Endothelial cell of umbilical vein (primary cell): ENCODE results near the gene DNAJC17. TPM values are rescaled to one million over a fixed set of nuclear protein-coding genes. Genes with fewer than 3 reads are reported as not detected.

Experiments
- BruUV-seq: library from RNA; stranded (reverse); fragments of 400-500 nt; replicated peaks from 2 replicates; lab custom pipeline; 2021; lab: Mats Ljungman, UMichigan
- CTCF ChIA-PET: fragments of 300-600, 350-600 bp; sonication (Branson Sonifier 250); formaldehyde crosslinking; loops from one replicate; lab custom pipeline; 2021; ENCODE audit warnings: antibody characterized with exemption, inconsistent platforms; lab: Charles Lee
- POLR2A ChIA-PET: fragments of 300-600, 350-600 bp; sonication (Branson Sonifier 250); formaldehyde crosslinking; loops from one replicate; lab custom pipeline; 2021; ENCODE audit warnings: antibody characterized with exemption, inconsistent platforms; lab: Charles Lee
- DNase-seq: peaks from one replicate; pipeline ENCODE4 v3.0.0-alpha.2; 2011; ENCODE audit warnings: low read depth, low spot score
- FAIRE-seq: peaks from 2 replicates; lab custom pipeline; 2011; peaks lifted over from hg19 to GRCh38; lab: Jason Lieb, UNC
- H2AFZ ChIP-seq: 2 replicates; pipeline ENCODE4 v1.6.0; 2012; ENCODE audit warnings: low read depth, low read length, control low read depth, inconsistent platforms
- H3K27ac ChIP-seq: 2 replicates; pipeline ENCODE4 v1.5.1; 2011; ENCODE audit warnings: low read depth, mild to moderate bottlenecking, control low read depth, low read length, moderate library complexity; ENCODE audit not compliant: insufficient read depth
- H3K27me3 ChIP-seq, 2 experiments: 2 replicates each; pipeline versions ENCODE4 v1.6.0 to v1.6.1; 2011; ENCODE audit warnings: low read length in 2 of 2, mixed read lengths in 1 of 2; ENCODE audit not compliant: control insufficient read depth in 2 of 2, insufficient read depth in 2 of 2
- H3K36me3 ChIP-seq, 2 experiments: 2 replicates in 1 of 2; 3 replicates in 1 of 2; pipeline ENCODE4 v1.5.1; 2011; ENCODE audit warnings: low read length in 2 of 2, mild to moderate bottlenecking in 1 of 2, moderate library complexity in 1 of 2; ENCODE audit not compliant: control insufficient read depth in 2 of 2, insufficient read depth in 2 of 2; ENCODE audit errors: extremely low read depth in 1 of 2
- H3K4me1 ChIP-seq: 3 replicates; pipeline ENCODE4 v1.5.1; 2011; ENCODE audit warnings: mild to moderate bottlenecking, low read length; ENCODE audit not compliant: control insufficient read depth, insufficient read depth; ENCODE audit errors: extremely low read depth
- H3K4me2 ChIP-seq: 2 replicates; pipeline ENCODE4 v1.6.1; 2011; ENCODE audit warnings: low read length, control low read depth, mixed read lengths; ENCODE audit not compliant: insufficient read depth
- H3K4me3 ChIP-seq, 3 experiments: fragments of 200-600 bp in 1 of 3; sonication (generic), shearing (Covaris generic) in 1 of 3; replicated peaks in 1 of 3; 2 replicates each; pipeline ENCODE4 v1.5.1; 2011 to 2016; ENCODE audit warnings: control low read depth in 3 of 3, low read length in 3 of 3, mild to moderate bottlenecking in 2 of 3, inconsistent platforms in 1 of 3, low read depth in 1 of 3, moderate library complexity in 1 of 3; ENCODE audit not compliant: insufficient read depth in 1 of 3
- H3K79me2 ChIP-seq: 2 replicates; pipeline ENCODE4 v1.6.0; 2012; ENCODE audit warnings: low read length, inconsistent platforms; ENCODE audit not compliant: control insufficient read depth, insufficient read depth
- H3K9ac ChIP-seq: replicated peaks from 2 replicates; pipeline ENCODE3; 2011; ENCODE audit warnings: low read length, control low read depth; ENCODE audit not compliant: insufficient read depth; ENCODE audit errors: extremely low read depth
- H3K9me1 ChIP-seq: replicated peaks from 3 replicates; pipeline ENCODE4 v1.6.0; 2011; ENCODE audit warnings: mild to moderate bottlenecking, low read length; ENCODE audit not compliant: control insufficient read depth, insufficient read depth; ENCODE audit errors: extremely low read depth
- H3K9me3 ChIP-seq: replicated peaks from 2 replicates; pipeline ENCODE4 v1.5.1; 2012; ENCODE audit warnings: low read length, inconsistent platforms; ENCODE audit not compliant: control insufficient read depth, insufficient read depth
- H4K20me1 ChIP-seq: replicated peaks from 2 replicates; pipeline ENCODE3; 2011; ENCODE audit warnings: mild to moderate bottlenecking, low read length; ENCODE audit not compliant: control insufficient read depth, insufficient read depth; ENCODE audit errors: extremely low read depth
- EZH2 ChIP-seq: IDR thresholded peaks from 2 replicates; pipeline ENCODE4 v1.6.1; 2012; ENCODE audit warnings: borderline replicate concordance, low read depth, mild to moderate bottlenecking, moderate library complexity, low read length, inconsistent platforms; ENCODE audit not compliant: severe bottlenecking
- FOS ChIP-seq: IDR thresholded peaks from 2 replicates; pipeline ENCODE4 v1.6.1; 2011; ENCODE audit warnings: mild to moderate bottlenecking, low read length, moderate library complexity, borderline replicate concordance; ENCODE audit not compliant: insufficient read depth
- GATA2 ChIP-seq: IDR thresholded peaks from 2 replicates; pipeline ENCODE4 v1.7.0; 2011; ENCODE audit warnings: low read depth, mild to moderate bottlenecking, moderate library complexity, mixed read lengths, low read length; ENCODE audit not compliant: insufficient read length, insufficient read depth
- JUN ChIP-seq: IDR thresholded peaks from 2 replicates; pipeline ENCODE4 v1.6.1; 2011; ENCODE audit warnings: borderline replicate concordance, low read depth; ENCODE audit not compliant: insufficient read length, insufficient read depth
- MYC ChIP-seq: IDR thresholded peaks from one replicate; pipeline ENCODE4 v1.6.1; 2011; ENCODE audit warnings: mild to moderate bottlenecking, low read depth, low read length
- POLR2A ChIP-seq: IDR thresholded peaks from 2 replicates; pipeline ENCODE4 v1.6.1; 2012; ENCODE audit warnings: low read depth, mild to moderate bottlenecking, control low read depth, low read length
- POLR2AphosphoS5 ChIP-seq: IDR thresholded peaks from 2 replicates; pipeline ENCODE4 v1.6.1; 2012; ENCODE audit warnings: low read depth, mild to moderate bottlenecking, control low read depth, low read length, moderate library complexity; ENCODE audit not compliant: insufficient read depth
- dilution Hi-C: fragments of 300-500 bp; cut with MboI; formaldehyde crosslinking; loops from one replicate; pipeline ENCODE4 v1.15.0; 2019; ENCODE audit warnings: low sequenced_read_pairs; ENCODE audit not compliant: extremely low pct_ligation_motif_present
- intact Hi-C: fragments of 100-400 bp; cut with micrococcal nuclease; formaldehyde crosslinking; loops from one replicate; pipeline ENCODE4 v1.10.0; 2022
- polyA plus RNA-seq, 4 experiments: library from polyadenylated mRNA; depleted of rRNA in 3 of 4; stranded (reverse) in 3 of 4; unstranded in 1 of 4; fragments of >200 nt; gene quantifications; 2 replicates each; pipeline versions ENCODE4 v1.2.1 to v1.2.3, GENCODE V29; 2011 to 2012; ENCODE audit warnings: missing spikeins in 1 of 4
- small RNA-seq: library from RNA; depleted of rRNA; stranded (forward); fragments of <200 nt; gene quantifications from one replicate; pipeline ENCODE3, GENCODE V24; 2012; ENCODE audit warnings: low replicate concordance, low read depth; ENCODE audit not compliant: insufficient read depth, insufficient read length
- total RNA-seq: library from RNA; stranded (reverse); gene quantifications from 2 replicates; pipeline ENCODE4 v1.2.3, GENCODE V29; 2021
- TF ChIP-seq, protein P1 (sequence below), 2 donors: IDR thresholded peaks; 1 replicate in 1 of 2; 2 replicates in 1 of 2; pipeline ENCODE4 v1.5.1; 2011; ENCODE audit warnings: low read length in 2 of 2, mild to moderate bottlenecking in 2 of 2, moderate library complexity in 2 of 2, control low read depth in 1 of 2, inconsistent platforms in 1 of 2, low read depth in 1 of 2; ENCODE audit not compliant: insufficient read depth in 1 of 2; ENCODE audit errors: extremely low read depth in 1 of 2
- TF ChIP-seq, protein P2 (sequence below): IDR thresholded peaks from 2 replicates; pipeline ENCODE4 v1.6.1; 2011; ENCODE audit not compliant: insufficient read depth, insufficient read length

Gene DNAJC17
- total and polyA plus RNA-seq, 2 donors (not counting 3 experiments of a cell fraction or from before 2014, with no cell fraction given): 30.7 to 46.4 TPM

DNA sequence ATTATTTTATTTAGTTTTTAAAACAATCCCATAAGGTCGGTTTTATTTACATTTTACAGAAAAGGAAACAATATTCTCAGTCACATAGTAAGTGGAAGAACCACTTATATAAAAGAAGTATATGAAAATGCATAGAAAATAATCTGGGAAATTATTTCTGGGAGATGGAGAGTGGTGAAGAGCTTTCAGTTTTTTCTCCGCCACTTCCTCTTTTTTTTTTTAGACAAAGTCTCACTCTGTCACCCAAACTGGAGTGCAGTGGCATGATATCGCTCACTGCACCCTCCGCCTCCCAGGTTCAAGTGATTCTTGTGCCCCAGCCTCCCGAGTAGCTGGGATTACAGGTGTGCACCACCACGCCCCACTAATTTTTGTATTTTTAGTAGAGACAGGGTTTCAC lies 91.1 kb downstream of the DNAJC17 start:
- Histone ChIP-seq H3K4me3 (no peak overlapping the region), H3K27me3 (no peaks in the 10 kb centered on the region), H3K4me1 (no peaks in the 10 kb centered on the region), H2AFZ (no peak overlapping the region), H3K4me2 (no peak overlapping the region), H4K20me1 (no peaks in the 10 kb centered on the region), H3K9me1 (no peaks in the 10 kb centered on the region), H3K79me2 (no peaks in the 10 kb centered on the region), H3K9ac (no peak overlapping the region), H3K27ac (no peak overlapping the region), H3K9me3 (no peaks in the 10 kb centered on the region), H3K36me3 (peaks cover 0 to 11% of the 10 kb centered on the region in 2 experiments)
- no TSS peak for BruUV-seq
- TF ChIP-seq, protein P1, sequence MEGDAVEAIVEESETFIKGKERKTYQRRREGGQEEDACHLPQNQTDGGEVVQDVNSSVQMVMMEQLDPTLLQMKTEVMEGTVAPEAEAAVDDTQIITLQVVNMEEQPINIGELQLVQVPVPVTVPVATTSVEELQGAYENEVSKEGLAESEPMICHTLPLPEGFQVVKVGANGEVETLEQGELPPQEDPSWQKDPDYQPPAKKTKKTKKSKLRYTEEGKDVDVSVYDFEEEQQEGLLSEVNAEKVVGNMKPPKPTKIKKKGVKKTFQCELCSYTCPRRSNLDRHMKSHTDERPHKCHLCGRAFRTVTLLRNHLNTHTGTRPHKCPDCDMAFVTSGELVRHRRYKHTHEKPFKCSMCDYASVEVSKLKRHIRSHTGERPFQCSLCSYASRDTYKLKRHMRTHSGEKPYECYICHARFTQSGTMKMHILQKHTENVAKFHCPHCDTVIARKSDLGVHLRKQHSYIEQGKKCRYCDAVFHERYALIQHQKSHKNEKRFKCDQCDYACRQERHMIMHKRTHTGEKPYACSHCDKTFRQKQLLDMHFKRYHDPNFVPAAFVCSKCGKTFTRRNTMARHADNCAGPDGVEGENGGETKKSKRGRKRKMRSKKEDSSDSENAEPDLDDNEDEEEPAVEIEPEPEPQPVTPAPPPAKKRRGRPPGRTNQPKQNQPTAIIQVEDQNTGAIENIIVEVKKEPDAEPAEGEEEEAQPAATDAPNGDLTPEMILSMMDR (IDR thresholded peaks at IDR 0.05; ENCODE audit: extremely low read depth in 1 of 2, insufficient read depth in 1 of 2, low read depth in 1 of 2, low read length in 2 of 2): no peak
- TF ChIP-seq, protein P2, sequence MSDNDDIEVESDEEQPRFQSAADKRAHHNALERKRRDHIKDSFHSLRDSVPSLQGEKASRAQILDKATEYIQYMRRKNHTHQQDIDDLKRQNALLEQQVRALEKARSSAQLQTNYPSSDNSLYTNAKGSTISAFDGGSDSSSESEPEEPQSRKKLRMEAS: no peak
- TF ChIP-seq GATA2 (no peak), JUN (no peak), POLR2A (no peak), MYC (no peak), FOS (no peak), POLR2AphosphoS5 (no peak), EZH2 (no peak)
- FAIRE-seq: no peak
- DNase-seq: no peak
- POLR2A ChIA-PET: no interaction called here
- dilution Hi-C loops: no loop called here
- CTCF ChIA-PET: interaction anchor here (2.2 kb wide), 1 partner anchor 22 kb away, joined by 4 read pairs; the partner anchor contains the start of gene RAD51
- intact Hi-C loops: no loop called here

Small RNAs within 50 kb of the gene (small RNA-seq; reads per million reads assigned to genes)
- gene SUMO2P15: not detected

Other genes starting within 250 kb of the DNAJC17 start
- 22.9 and 28.8 TPM in 2 replicates for gene CCDC32, start 242.4 kb downstream of the DNAJC17 start, total RNA-seq
- 12.0 and 24.0 TPM in 2 replicates for gene CCDC32, start 242.4 kb downstream of the DNAJC17 start, polyA plus RNA-seq
- 10.6 and 11.4 TPM in 2 replicates for gene RPUSD2, start 238.2 kb downstream of the DNAJC17 start, total RNA-seq
- gene RPUSD2, start 238.2 kb downstream of the DNAJC17 start, polyA plus RNA-seq: 7.0 and 7.8 TPM in 2 replicates
- 31.8 and 33.8 TPM in 2 replicates for gene KNL1, start 213.2 kb downstream of the DNAJC17 start, total RNA-seq
- gene KNL1, start 213.2 kb downstream of the DNAJC17 start, polyA plus RNA-seq: 3.7 and 4.0 TPM in 2 replicates
- 29.7 and 30.9 TPM in 2 replicates for gene RAD51, start 112.3 kb downstream of the DNAJC17 start, total RNA-seq
- 10.5 and 11.1 TPM in 2 replicates for gene RAD51, start 112.3 kb downstream of the DNAJC17 start, polyA plus RNA-seq
- 35.9 and 37.2 TPM in 2 replicates for gene RMDN3, start 52.2 kb downstream of the DNAJC17 start, total RNA-seq
- gene RMDN3, start 52.2 kb downstream of the DNAJC17 start, polyA plus RNA-seq: 17.6 and 20.1 TPM in 2 replicates
- 5.5 and 6.3 TPM in 2 replicates for gene GCHFR, start 43.4 kb downstream of the DNAJC17 start, total RNA-seq
- gene GCHFR, start 43.4 kb downstream of the DNAJC17 start, polyA plus RNA-seq: 14.2 and 17.0 TPM in 2 replicates
- gene C15orf62, start 37.5 kb downstream of the DNAJC17 start, total RNA-seq: 0.38 and 0.44 TPM in 2 replicates
- 0.12 and 0.16 TPM in 2 replicates for gene C15orf62, start 37.5 kb downstream of the DNAJC17 start, polyA plus RNA-seq
- 24.8 and 29.7 TPM in 2 replicates for gene ZFYVE19, start 384 bp downstream of the DNAJC17 start, total RNA-seq
- 47.2 and 55.4 TPM in 2 replicates for gene ZFYVE19, start 384 bp downstream of the DNAJC17 start, polyA plus RNA-seq
- not detected in 2 replicates for gene PPP1R14D, start 21.2 kb upstream of the DNAJC17 start, total RNA-seq
- not detected in 2 replicates for gene PPP1R14D, start 21.2 kb upstream of the DNAJC17 start, polyA plus RNA-seq
- gene SPINT1, start 36.6 kb upstream of the DNAJC17 start, total RNA-seq: 3.6 and 4.2 TPM in 2 replicates
- gene SPINT1, start 36.6 kb upstream of the DNAJC17 start, polyA plus RNA-seq: 4.1 and 4.9 TPM in 2 replicates
- gene RHOV, start 66.8 kb upstream of the DNAJC17 start, total RNA-seq: 0.18 and 0.20 TPM in 2 replicates
- 0.15 and 0.19 TPM in 2 replicates for gene RHOV, start 66.8 kb upstream of the DNAJC17 start, polyA plus RNA-seq
- gene VPS18, start 87.0 kb upstream of the DNAJC17 start, total RNA-seq: 32.8 and 33.3 TPM in 2 replicates
- 29.3 and 34.1 TPM in 2 replicates for gene VPS18, start 87.0 kb upstream of the DNAJC17 start, polyA plus RNA-seq
- gene DLL4, start 121.9 kb upstream of the DNAJC17 start, total RNA-seq: 55.2 and 75.8 TPM in 2 replicates
- gene DLL4, start 121.9 kb upstream of the DNAJC17 start, polyA plus RNA-seq: 25.5 and 57.8 TPM in 2 replicates
- gene CHAC1, start 146.0 kb upstream of the DNAJC17 start, total RNA-seq: 4.6 and 5.6 TPM in 2 replicates
- gene CHAC1, start 146.0 kb upstream of the DNAJC17 start, polyA plus RNA-seq: 18.9 and 25.7 TPM in 2 replicates